ENCODE data around the gene UMODL1.

DNA sequence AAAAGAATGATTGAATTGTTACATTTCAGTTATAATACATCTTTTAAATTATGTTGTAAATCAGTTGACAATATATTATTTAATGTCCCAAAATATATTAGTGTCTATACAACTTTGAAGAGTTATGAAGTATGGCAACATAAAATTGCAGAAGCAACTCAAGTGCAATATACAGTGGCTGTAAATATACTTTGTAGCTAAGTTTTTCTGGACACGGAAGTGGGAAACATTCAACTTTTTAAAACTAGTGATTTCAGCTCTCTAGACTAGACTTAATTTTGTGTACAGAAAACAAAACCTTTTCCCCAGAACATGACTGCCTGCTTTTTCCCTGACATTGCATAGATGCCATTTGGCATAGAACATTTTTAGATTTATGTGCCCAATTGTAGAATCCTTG, 118.3 kb downstream of the UMODL1 start:
- TF ChIP-seq, protein P1, sequence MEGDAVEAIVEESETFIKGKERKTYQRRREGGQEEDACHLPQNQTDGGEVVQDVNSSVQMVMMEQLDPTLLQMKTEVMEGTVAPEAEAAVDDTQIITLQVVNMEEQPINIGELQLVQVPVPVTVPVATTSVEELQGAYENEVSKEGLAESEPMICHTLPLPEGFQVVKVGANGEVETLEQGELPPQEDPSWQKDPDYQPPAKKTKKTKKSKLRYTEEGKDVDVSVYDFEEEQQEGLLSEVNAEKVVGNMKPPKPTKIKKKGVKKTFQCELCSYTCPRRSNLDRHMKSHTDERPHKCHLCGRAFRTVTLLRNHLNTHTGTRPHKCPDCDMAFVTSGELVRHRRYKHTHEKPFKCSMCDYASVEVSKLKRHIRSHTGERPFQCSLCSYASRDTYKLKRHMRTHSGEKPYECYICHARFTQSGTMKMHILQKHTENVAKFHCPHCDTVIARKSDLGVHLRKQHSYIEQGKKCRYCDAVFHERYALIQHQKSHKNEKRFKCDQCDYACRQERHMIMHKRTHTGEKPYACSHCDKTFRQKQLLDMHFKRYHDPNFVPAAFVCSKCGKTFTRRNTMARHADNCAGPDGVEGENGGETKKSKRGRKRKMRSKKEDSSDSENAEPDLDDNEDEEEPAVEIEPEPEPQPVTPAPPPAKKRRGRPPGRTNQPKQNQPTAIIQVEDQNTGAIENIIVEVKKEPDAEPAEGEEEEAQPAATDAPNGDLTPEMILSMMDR (conservative IDR thresholded peaks at IDR 0.05 in 1 of 2, IDR thresholded peaks at IDR 0.05 in 1 of 2; ENCODE audit: low read depth in 1 of 2, low read length in 2 of 2), result no peak
- no peak for TF ChIP-seq EZH2 (IDR thresholded peaks at IDR 0.05; ENCODE audit: low read length, missing control alignments)

Measured in fibroblast of lung (primary cell).